HL-60 (cell line): Measurements from ENCODE around the gene STAG3.

Source experiments
- DNase-seq, 2 experiments: peaks; one replicate each; pipeline ENCODE4 v3.0.0-alpha.2; 2010 to 2020; ENCODE audit warnings: low read depth in 1 of 2, low spot score in 1 of 2
- H3K27ac ChIP-seq: fragments of 250-450 bp; sonication (Bioruptor Pico); replicated peaks from 2 replicates; pipeline ENCODE4 v1.5.1; 2020; ENCODE audit warnings: mild to moderate bottlenecking, moderate library complexity
- H3K27me3 ChIP-seq: fragments of 250-450 bp; sonication (Bioruptor Pico); 2 replicates; pipeline ENCODE4 v1.5.1; 2021; ENCODE audit warnings: mild to moderate bottlenecking, moderate library complexity; ENCODE audit not compliant: insufficient read depth, poor library complexity, severe bottlenecking
- H3K4me3 ChIP-seq: replicated peaks from 2 replicates; pipeline ENCODE4 v1.5.1; 2011; ENCODE audit warnings: mild to moderate bottlenecking, control low read depth, low read length; ENCODE audit not compliant: insufficient read depth
- CTCF ChIP-seq: IDR thresholded peaks from one replicate; pipeline ENCODE4 v1.5.1; 2011; ENCODE audit warnings: low read length, control low read depth, inconsistent platforms; ENCODE audit not compliant: insufficient read depth
- GABPA ChIP-seq: IDR thresholded peaks from 2 replicates; pipeline ENCODE4 v1.6.1; 2012; ENCODE audit warnings: low read depth
- POLR2AphosphoS5 ChIP-seq: IDR thresholded peaks from 2 replicates; pipeline ENCODE4 v1.6.1; 2012; ENCODE audit warnings: low read depth
- REST ChIP-seq: IDR thresholded peaks from 2 replicates; pipeline ENCODE4 v1.6.1; 2012; ENCODE audit warnings: low read depth; ENCODE audit not compliant: insufficient replicate concordance
- SPI1 ChIP-seq: IDR thresholded peaks from 2 replicates; pipeline ENCODE4 v1.6.1; 2012; ENCODE audit warnings: low read depth, mild to moderate bottlenecking, borderline replicate concordance

The STAG3 gene

DNA sequence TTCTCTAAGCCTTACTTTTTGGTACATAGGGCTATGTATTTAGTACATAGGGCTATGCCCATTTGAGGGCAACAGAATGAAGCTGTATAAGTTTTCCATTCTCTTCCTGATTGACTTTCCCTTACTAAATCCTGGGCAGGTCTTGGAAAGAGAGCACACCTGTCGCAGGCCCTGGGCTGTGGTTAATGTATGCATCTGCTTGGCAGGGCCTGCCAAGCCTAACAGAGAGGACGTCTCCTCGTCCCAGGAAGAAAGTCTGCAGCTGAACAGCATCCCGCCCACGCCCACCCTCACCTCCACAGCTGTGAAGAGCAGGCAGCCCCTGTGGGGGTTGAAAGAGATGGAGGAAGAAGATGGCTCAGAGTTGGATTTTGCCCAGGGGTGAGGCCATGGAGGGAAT is 33.1 kb downstream of the STAG3 start:
- DNase-seq, result no peak
- Histone ChIP-seq H3K27ac (no peak overlapping the region), H3K4me3 (no peak overlapping the region), H3K27me3 (no peaks in the 10 kb centered on the region)
- TF ChIP-seq SPI1 (no peak), CTCF (no peak), POLR2AphosphoS5 (no peak), GABPA (no peak), REST (no peak)

GRCh38 chr7:100211342-100211780 is 33.6 kb downstream of the STAG3 start:
- H3K27ac ChIP-seq, result no peak overlapping the region
- H3K4me3 ChIP-seq, result no peak overlapping the region
- no peak for DNase-seq
- H3K27me3 ChIP-seq, result no peaks in the 10 kb centered on the region
- no peak for TF ChIP-seq GABPA
- TF ChIP-seq SPI1, result no peak
- TF ChIP-seq REST, result no peak
- no peak for TF ChIP-seq CTCF
- no peak for TF ChIP-seq POLR2AphosphoS5

DNA sequence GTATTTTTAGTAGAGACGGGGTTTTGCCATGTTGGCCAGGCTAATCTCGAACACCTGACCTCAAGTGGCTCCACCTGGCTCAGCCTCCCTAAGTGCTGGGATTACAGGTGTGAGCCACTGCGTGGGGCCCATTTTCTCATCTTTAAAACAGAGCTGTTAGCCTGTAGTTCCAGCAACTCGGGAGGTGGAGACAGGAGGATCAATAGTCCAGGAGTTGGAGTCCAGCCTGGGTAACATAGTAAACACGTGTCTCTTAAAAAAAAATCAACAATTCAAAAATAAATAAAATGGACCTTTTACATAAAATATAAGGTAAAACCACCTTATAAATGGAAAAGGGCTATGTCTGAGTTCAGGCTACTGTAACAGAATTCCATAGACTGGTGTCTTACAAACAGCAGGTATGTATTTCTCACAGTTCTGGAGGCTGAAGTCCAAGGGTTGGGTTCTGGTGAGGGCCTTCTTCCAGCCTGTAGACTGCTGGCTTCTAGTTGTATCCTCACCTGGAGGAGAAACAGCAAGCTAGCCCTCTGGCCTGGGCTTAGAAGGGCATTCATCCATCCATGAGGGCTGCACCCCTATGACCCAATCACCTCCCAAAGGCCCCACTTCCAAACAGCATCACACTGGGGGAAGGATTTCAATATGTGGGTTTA is 35.0 kb downstream of the STAG3 start:
- DNase-seq, result no peak
- no peak overlapping the region for H3K4me3 ChIP-seq
- no peaks in the 10 kb centered on the region for H3K27me3 ChIP-seq
- TF ChIP-seq POLR2AphosphoS5 (no peak), REST (no peak), CTCF (no peak), GABPA (no peak), SPI1 (no peak)
- no peak overlapping the region for H3K27ac ChIP-seq
